ENCODE results near the gene EGFLAM. TPM values are rescaled to one million over a fixed set of nuclear protein-coding genes. Genes with fewer than 3 reads are reported as not detected.

EGFLAM gene
- total and polyA plus RNA-seq, 9 of the 15 experiments (the other 6 are each of a cell fraction or from before 2014, with no cell fraction given), result 0.09 to 2.5 (median 1.0) TPM

DNA sequence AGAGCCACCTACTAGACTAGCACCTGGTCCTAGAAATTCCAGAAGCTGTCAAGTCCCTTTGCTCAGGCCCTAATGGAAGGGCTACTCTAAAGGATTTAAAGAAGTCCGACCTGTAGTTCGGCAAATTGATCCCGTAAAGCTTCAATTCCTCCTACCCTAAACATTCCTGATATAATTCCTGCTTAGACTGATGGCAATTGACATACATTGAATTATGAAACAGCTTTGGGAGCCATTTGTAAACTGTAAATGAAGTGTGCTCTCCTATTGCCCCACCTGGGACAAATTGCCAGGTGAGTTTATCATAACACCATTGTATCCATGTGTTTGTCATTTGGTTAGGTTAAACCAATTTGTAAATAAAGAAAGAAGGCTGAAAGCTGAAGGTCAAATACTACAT lies 104.4 kb downstream of the EGFLAM start:
- CTCF ChIA-PET (ENCODE audit: low intra/inter-chr PET ratio), result no interaction called here
- WGBS (ENCODE audit: insufficient coverage, low coverage, missing lambda C conversion rate), result 45% methylated on average over 3 of the region's 3 CpGs
- H3K9me1 ChIP-seq (ENCODE audit: control insufficient read depth, insufficient read depth, low read length), result no peaks in the 10 kb centered on the region

DNA sequence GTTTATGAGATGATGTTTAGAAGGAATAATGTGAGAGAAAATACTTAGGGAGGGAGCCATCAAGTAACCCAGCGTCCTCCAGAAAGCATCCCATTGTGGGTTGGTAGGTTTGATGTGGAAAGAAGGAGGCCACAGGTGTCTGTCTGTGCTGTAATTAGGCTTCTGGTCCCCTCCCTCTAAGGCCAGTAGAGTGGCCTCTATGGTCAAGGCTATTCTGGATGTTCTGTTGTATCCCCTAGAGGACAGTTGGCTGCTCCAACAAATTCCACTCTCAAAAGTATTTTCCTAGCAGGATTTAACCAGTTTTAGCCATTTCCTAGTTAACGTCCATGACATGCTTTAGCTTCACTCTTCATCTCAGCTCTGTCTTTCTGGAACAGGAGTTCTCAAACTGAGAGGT lies 106.5 kb downstream of the EGFLAM start:
- Histone ChIP-seq H3K4me3 (no peak overlapping the region), H3K27me3 (ENCODE audit: control insufficient read depth in 2 of 2, insufficient read depth in 2 of 2, low read length in 2 of 2) (no peaks in the 10 kb centered on the region), H3K9me3 (replicated peaks; ENCODE audit: control insufficient read depth, insufficient read depth, low read depth, low read length) (no peaks in the 10 kb centered on the region), H3K36me3 (ENCODE audit: control insufficient read depth, insufficient read depth, low read length) (no peaks in the 10 kb centered on the region), H2AFZ (ENCODE audit: low read depth, low read length) (no peak overlapping the region), H3K4me1 (replicated peaks in 1 of 2; ENCODE audit: control insufficient read depth in 2 of 2, insufficient read depth in 2 of 2, low read length in 2 of 2) (no peaks in the 10 kb centered on the region; a peak in 1 of 5 replicates), H3K79me2 (ENCODE audit: control insufficient read depth, insufficient read depth, low read length) (no peaks in the 10 kb centered on the region), H3K27ac (ENCODE audit: extremely low read depth, low read depth, low read length) (no peak overlapping the region), H3K9ac (ENCODE audit: insufficient read depth in 1 of 2, low read depth in 2 of 2, low read length in 2 of 2) (no peak overlapping the region), H3K4me2 (ENCODE audit: insufficient read depth, low read length) (no peak overlapping the region), H4K20me1 (replicated peaks; ENCODE audit: control insufficient read depth, insufficient read depth, low read length) (no peaks in the 10 kb centered on the region), H3K9me1 (ENCODE audit: control insufficient read depth, insufficient read depth, low read length) (no peaks in the 10 kb centered on the region)
- in situ Hi-C loops (cut with MboI), result no loop called here
- intact Hi-C loops (cut with micrococcal nuclease), result no loop called here
- TF ChIP-seq GTF2A2 (tag; IDR thresholded peaks at IDR 0.05), result no peak
- no peak for TF ChIP-seq SUPT5H (IDR thresholded peaks at IDR 0.05)
- ChIA-PET CTCF (ENCODE audit: low intra/inter-chr PET ratio) (no interaction called here), POLR2A (interaction anchor here (0.6 kb wide), 1 partner anchor 1053 kb away, joined by 3 read pairs; no protein-coding TSS in a partner anchor)
- no peak for FAIRE-seq
- no peak for DNase-seq (ENCODE audit: extremely low read depth in 1 of 4, low spot score in 3 of 4)
- 16% methylated on average over 2 of the region's 2 CpGs for WGBS (ENCODE audit: insufficient coverage, low coverage, missing lambda C conversion rate)
- no peak for ATAC-seq
- BruUV-seq (replicated peaks), result no TSS peak

More for the DNA sequence above, 104.4 kb downstream of the EGFLAM start:
- H3K4me2 ChIP-seq (ENCODE audit: insufficient read depth, low read length), result no peak overlapping the region
- no peak overlapping the region for H3K9ac ChIP-seq (ENCODE audit: insufficient read depth in 1 of 2, low read depth in 2 of 2, low read length in 2 of 2)
- H3K4me1 ChIP-seq (replicated peaks in 1 of 2; ENCODE audit: control insufficient read depth in 2 of 2, insufficient read depth in 2 of 2, low read length in 2 of 2), result no peaks in the 10 kb centered on the region; a peak in 1 of 5 replicates
- intact Hi-C loops (cut with micrococcal nuclease) (no loop called here), in situ Hi-C loops (cut with MboI) (no loop called here)
- FAIRE-seq, result no peak
- H3K4me3 ChIP-seq, result no peak overlapping the region
- POLR2A ChIA-PET, result interaction anchor here (0.9 kb wide), 1 partner anchor 17 kb away, joined by 3 read pairs; no protein-coding TSS in a partner anchor
- DNase-seq (ENCODE audit: extremely low read depth in 1 of 4, low spot score in 3 of 4), result no peak
- no peak for ATAC-seq
- H3K36me3 ChIP-seq (ENCODE audit: control insufficient read depth, insufficient read depth, low read length), result no peaks in the 10 kb centered on the region
- H3K27me3 ChIP-seq (ENCODE audit: control insufficient read depth in 2 of 2, insufficient read depth in 2 of 2, low read length in 2 of 2), result no peaks in the 10 kb centered on the region
- H3K27ac ChIP-seq (ENCODE audit: extremely low read depth, low read depth, low read length), result no peak overlapping the region
- no peaks in the 10 kb centered on the region for H3K79me2 ChIP-seq (ENCODE audit: control insufficient read depth, insufficient read depth, low read length)
- H4K20me1 ChIP-seq (replicated peaks; ENCODE audit: control insufficient read depth, insufficient read depth, low read length), result no peaks in the 10 kb centered on the region
- no peaks in the 10 kb centered on the region for H3K9me3 ChIP-seq (replicated peaks; ENCODE audit: control insufficient read depth, insufficient read depth, low read depth, low read length)
- BruUV-seq (replicated peaks), result no TSS peak
- no peak for TF ChIP-seq SREBF1 (IDR thresholded peaks at IDR 0.05; ENCODE audit: borderline replicate concordance, low read depth, low read length)
- TF ChIP-seq ELF4 (CRISPR knock-in tag; IDR thresholded peaks at IDR 0.05), result no peak
- H2AFZ ChIP-seq (ENCODE audit: low read depth, low read length), result no peak overlapping the region

Measured in K562 (cell line).